GM10248 (cell line): ENCODE data around the gene LDLRAD4.

Experiments
- CTCF ChIA-PET: fragments of 300-600 bp; sonication (Branson Sonifier 250); formaldehyde crosslinking; extraction: SDS; loops from one replicate; lab custom pipeline; 2021; ENCODE audit warnings: antibody characterized with exemption; lab: Yijun Ruan, JAX
- POLR2A ChIA-PET: fragments of 350-650 bp; sonication (Branson Sonifier 250); formaldehyde crosslinking; extraction: SDS; loops from one replicate; lab custom pipeline; 2020; ENCODE audit warnings: antibody characterized with exemption; lab: Yijun Ruan, JAX
- DNase-seq: peaks from one replicate; pipeline ENCODE4 v3.0.0; 2012; ENCODE audit errors: extremely low spot score
- TF ChIP-seq, protein P1 (sequence below): IDR thresholded peaks from 2 replicates; pipeline ENCODE4 v1.5.1; 2012; ENCODE audit warnings: mild to moderate bottlenecking, low read depth; ENCODE audit errors: extremely low read depth, missing control alignments, control extremely low read depth

LDLRAD4 gene

DNA sequence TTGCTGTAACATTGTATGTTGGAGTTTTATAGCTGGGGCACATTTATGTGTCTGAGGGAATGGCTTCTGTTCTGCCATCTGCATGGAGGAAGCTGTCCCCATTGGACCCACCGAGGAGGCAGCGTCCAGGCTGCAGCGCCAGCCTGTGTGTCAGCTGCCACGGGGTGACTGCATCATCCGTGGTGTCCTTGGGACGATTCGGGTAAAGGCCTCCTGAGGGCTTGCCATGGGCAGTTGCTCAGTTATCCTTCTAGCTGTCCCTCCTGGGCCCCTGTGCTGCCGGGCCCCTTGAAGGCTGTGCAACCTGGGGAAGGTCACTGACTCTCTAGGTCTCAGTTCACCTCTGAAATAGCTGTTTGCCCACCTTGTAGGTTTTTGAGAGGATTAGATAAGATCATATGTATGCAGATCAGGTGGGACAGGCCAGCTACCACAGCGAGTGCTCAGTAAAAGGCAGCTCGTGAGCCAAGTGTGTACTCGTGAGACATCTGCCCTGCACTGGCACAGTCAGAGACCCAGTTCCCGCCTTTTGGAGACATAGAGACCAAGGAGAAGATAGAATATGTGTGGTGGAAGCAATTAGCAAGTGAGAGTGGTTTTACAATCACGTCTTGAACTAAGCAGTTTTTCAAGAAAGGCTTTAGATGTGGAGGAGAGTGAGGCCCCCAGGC lies 10.6 kb downstream of the LDLRAD4 start:
- no peak for DNase-seq
- ChIA-PET POLR2A (no interaction called here), CTCF (no interaction called here)
- TF ChIP-seq, protein P1, sequence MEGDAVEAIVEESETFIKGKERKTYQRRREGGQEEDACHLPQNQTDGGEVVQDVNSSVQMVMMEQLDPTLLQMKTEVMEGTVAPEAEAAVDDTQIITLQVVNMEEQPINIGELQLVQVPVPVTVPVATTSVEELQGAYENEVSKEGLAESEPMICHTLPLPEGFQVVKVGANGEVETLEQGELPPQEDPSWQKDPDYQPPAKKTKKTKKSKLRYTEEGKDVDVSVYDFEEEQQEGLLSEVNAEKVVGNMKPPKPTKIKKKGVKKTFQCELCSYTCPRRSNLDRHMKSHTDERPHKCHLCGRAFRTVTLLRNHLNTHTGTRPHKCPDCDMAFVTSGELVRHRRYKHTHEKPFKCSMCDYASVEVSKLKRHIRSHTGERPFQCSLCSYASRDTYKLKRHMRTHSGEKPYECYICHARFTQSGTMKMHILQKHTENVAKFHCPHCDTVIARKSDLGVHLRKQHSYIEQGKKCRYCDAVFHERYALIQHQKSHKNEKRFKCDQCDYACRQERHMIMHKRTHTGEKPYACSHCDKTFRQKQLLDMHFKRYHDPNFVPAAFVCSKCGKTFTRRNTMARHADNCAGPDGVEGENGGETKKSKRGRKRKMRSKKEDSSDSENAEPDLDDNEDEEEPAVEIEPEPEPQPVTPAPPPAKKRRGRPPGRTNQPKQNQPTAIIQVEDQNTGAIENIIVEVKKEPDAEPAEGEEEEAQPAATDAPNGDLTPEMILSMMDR, result no peak

DNA sequence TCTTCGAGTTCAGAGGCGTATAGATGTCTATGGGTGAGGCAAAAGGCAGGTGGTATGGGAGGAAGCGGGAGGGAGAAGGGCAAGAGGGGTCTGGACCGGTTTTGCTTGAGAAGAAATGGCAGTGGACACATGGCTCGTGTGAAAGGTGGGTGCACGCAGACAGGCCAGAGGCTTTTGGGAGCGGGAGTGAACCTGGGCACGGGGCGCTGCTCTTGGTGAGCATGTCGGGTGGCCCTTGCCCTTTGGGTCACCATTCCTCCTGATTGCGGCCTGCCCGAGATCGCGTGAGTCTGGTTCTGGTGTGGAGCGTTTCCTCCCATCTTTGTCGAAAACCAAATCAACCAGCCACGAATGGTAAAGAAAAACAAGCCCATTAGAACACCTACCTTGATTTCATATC lies 12.6 kb downstream of the LDLRAD4 start:
- DNase-seq, result no peak
- ChIA-PET POLR2A (no interaction called here), CTCF (interaction anchor here (1.7 kb wide), 1 partner anchor 9 kb away, joined by 4 read pairs; no protein-coding TSS in a partner anchor)
- TF ChIP-seq, protein P1, result no peak

DNA sequence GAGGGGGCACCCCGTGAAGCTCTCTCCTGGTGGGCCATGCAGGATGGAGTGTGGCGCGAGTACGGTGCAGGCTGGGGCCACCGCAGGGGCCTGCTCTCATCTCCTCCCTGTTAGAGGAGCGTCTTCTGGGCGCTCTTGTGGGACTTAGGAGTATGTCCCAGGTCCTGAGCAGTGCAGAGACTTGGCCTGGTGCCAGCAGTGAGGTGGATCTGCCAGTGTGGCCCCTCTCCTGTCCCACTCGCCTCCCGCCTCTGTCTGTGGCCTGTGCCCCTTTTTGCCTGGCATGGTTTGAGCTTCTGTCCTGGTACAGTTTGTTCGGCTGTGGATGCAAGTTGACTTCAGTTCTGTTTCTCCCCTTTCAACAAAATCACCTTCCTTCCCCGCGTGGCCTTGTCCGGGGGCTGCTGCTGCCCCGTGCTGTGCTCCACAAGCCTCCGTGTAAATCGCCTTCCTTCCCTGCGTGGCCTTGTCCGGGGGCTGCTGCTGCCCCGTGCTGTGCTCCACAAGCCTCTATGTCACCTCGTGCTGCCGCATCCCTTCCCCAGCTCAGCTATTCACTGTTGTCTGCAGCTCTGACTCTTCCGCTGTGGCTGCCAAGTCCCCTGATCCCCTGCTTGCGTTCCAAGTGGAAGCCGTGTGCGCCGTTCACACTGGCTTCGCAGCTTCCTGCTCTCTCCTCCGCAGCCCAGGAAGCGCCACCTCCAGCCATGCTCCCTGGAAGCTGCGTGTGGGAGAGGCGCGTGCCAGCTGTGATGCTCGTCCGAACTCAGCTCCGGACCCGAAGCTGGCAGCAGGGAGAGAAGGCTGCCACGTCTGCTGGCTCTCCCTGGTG lies 13.7 kb downstream of the LDLRAD4 start:
- no peak for DNase-seq
- CTCF ChIA-PET, result interaction anchor here (1.7 kb wide), 1 partner anchor 10 kb away, joined by 4 read pairs; no protein-coding TSS in a partner anchor
- TF ChIP-seq, protein P1, result no peak
- POLR2A ChIA-PET, result no interaction called here

DNA sequence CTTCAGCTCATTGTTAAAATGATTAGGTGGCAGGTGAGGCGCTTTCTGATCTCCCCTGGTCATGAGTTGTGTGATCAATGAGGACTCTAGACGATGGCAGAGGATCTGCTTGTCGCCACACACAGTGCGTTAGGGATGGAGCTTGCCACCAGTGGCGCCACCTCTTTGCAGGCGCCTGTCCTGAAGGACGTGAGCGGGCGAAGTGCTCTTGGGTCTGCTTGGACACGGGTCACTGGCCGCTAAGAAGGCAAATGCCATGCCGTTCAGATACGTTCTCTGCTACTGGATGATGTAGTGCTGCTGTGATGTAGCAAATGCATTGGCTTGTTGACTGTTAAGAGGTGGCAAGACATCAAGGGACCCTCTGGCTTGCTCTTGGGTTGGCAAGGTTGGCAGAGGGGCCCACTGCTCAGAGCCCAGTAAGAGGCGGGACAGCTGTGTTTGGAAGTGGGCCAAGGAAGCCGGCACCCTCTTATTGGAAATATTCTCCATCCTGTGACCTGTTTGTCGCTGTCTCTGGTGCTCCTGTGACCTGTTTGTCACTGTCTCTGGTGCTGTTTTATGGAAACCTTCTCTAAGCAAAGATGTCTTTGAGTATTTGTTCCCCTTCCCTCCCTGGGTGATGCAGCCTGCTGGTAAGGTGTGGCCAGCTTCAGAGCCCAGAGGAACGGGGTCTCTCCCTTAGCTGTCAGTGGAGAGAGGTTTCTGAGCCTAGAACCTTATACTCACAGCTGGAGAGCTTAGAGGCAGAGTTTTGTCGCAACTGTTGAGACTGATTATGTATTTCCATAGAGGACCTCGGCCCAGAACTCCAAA lies 14.6 kb downstream of the LDLRAD4 start:
- TF ChIP-seq, protein P1, result no peak
- POLR2A ChIA-PET, result no interaction called here

DNA sequence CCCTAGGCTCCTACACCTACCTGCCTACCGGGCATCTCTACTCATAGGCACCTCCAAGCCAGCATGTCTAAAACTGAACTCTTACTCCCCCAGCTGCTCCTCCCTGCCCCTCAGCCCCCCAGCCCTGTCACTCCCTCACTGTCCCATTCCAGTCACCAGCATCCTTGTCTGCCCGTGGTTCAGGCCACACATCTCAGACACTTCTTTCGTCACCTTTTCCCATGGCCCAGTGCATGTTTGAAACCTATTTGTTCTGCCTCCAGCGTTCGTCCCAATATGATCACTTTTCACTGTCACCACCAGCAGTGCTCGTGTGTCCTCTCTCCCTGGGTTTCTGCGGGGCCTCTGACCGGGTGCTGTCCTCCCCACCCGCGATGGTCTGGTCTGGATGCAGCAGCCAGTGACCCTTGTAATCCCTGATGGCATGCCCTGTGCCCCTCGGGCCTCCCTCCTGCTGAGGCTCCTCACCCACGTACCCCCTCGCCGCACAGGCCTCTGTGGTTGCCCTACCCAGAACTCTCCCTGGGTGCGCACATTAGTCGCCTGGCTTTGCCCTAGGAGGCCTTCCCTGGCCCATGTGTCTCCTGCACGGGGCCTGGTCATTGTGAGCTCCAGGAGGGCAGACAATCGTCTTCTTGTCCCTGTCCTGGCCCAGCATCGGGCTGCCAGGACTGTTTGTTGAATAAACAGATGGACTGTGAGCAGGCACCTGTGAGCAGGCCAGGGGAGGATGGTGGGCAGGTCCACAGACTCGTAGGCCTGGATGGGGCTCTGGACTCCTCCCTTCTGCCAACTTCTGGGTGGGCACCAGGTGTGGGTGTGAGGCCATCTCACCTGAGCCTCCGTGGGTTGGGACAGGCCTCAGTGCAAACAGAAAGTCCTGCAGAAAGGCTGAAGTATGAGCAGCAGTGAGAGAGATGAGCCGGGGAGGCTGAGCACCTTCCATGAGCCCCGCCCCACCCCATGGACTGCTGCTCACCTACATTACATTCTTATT lies 15.5 kb downstream of the LDLRAD4 start:
- ChIA-PET CTCF (interaction anchor here (1.3 kb wide), 1 partner anchor 10 kb away, joined by 3 read pairs; no protein-coding TSS in a partner anchor), POLR2A (no interaction called here)
- TF ChIP-seq, protein P1, result no peak
- no peak for DNase-seq

More for the DNA sequence above, 14.6 kb downstream of the LDLRAD4 start:
- no peak for DNase-seq
- CTCF ChIA-PET, result interaction anchor here (1.3 kb wide), 1 partner anchor 11 kb away, joined by 3 read pairs; no protein-coding TSS in a partner anchor
